Fibroblast of lung (primary cell): Measurements from ENCODE around the gene FZD4. TPM values are rescaled to one million over a fixed set of nuclear protein-coding genes. Genes with fewer than 3 reads are reported as not detected.
A peak's percentile ranks its signal among the peaks of the same experiment; 100 is the strongest.

Source experiments
- DNase-seq, 2 donors: peaks; one replicate each; pipeline versions ENCODE4 v3.0.0 to v3.0.0-alpha.2; 2010; ENCODE audit warnings: low read depth in 2 of 2
- H2AFZ ChIP-seq: 2 replicates; pipeline ENCODE4 v1.5.1; 2012; ENCODE audit warnings: low read length, control low read depth, inconsistent platforms
- H3K27ac ChIP-seq: 2 replicates; pipeline ENCODE4 v1.5.1; 2011; ENCODE audit warnings: low read length, control low read depth; ENCODE audit not compliant: insufficient read depth
- H3K27me3 ChIP-seq: 2 replicates; pipeline ENCODE4 v1.5.1; 2011; ENCODE audit warnings: mild to moderate bottlenecking, low read length; ENCODE audit not compliant: control insufficient read depth, insufficient read depth
- H3K36me3 ChIP-seq: 2 replicates; pipeline ENCODE4 v1.5.1; 2011; ENCODE audit warnings: low read length; ENCODE audit not compliant: control insufficient read depth, insufficient read depth
- H3K4me1 ChIP-seq: 2 replicates; pipeline ENCODE4 v1.5.1; 2011; ENCODE audit warnings: low read length; ENCODE audit not compliant: control insufficient read depth, insufficient read depth; ENCODE audit errors: extremely low read depth
- H3K4me2 ChIP-seq: 2 replicates; pipeline ENCODE4 v1.5.1; 2011; ENCODE audit warnings: low read length, control low read depth; ENCODE audit not compliant: insufficient read depth; ENCODE audit errors: extremely low read depth
- H3K4me3 ChIP-seq, 4 experiments: fragments of 200-600 bp in 1 of 4; sonication (generic) in 1 of 4; replicated peaks in 1 of 4; 2 replicates each; pipeline ENCODE4 v1.5.1; 2011 to 2016; ENCODE audit warnings: low read length in 4 of 4, low read depth in 3 of 4, mild to moderate bottlenecking in 3 of 4, control low read depth in 2 of 4, inconsistent platforms in 1 of 4, mixed read lengths in 1 of 4; ENCODE audit not compliant: insufficient read depth in 1 of 4; ENCODE audit errors: control extremely low read depth in 1 of 4
- H3K79me2 ChIP-seq: 2 replicates; pipeline ENCODE4 v1.5.1; 2012; ENCODE audit warnings: mild to moderate bottlenecking, low read length, inconsistent platforms; ENCODE audit not compliant: control insufficient read depth, insufficient read depth
- H3K9ac ChIP-seq: 2 replicates; pipeline ENCODE4 v1.5.1; 2011; ENCODE audit warnings: mild to moderate bottlenecking, low read length, control low read depth; ENCODE audit not compliant: insufficient read depth
- H3K9me3 ChIP-seq: 2 replicates; pipeline ENCODE4 v1.5.1; 2012; ENCODE audit warnings: low read depth, low read length; ENCODE audit not compliant: control insufficient read depth, insufficient read depth
- H4K20me1 ChIP-seq: 2 replicates; pipeline ENCODE4 v1.5.1; 2011; ENCODE audit warnings: low read length; ENCODE audit not compliant: control insufficient read depth, insufficient read depth; ENCODE audit errors: extremely low read depth
- EZH2 ChIP-seq: IDR thresholded peaks from 2 replicates; pipeline ENCODE4 v1.5.1; 2012; ENCODE audit warnings: low read length, control low read depth, mild to moderate bottlenecking; ENCODE audit errors: missing control alignments
- polyA plus RNA-seq, 2 donors: library from polyadenylated mRNA; depleted of rRNA in 1 of 2; stranded (reverse) in 1 of 2; unstranded in 1 of 2; fragments of >200 nt; gene quantifications; 2 replicates each; pipeline ENCODE4 v1.2.1, GENCODE V29; 2011 to 2012; ENCODE audit warnings: missing spikeins in 1 of 2
- total RNA-seq: library from RNA; depleted of rRNA; stranded (reverse); fragments of >200 nt; gene quantifications from 2 replicates; pipeline ENCODE4 v1.2.1, GENCODE V29; 2014
- TF ChIP-seq, protein P1 (sequence below), 2 donors: IDR thresholded peaks in 1 of 2; conservative IDR thresholded peaks in 1 of 2; 1 replicate in 1 of 2; 2 replicates in 1 of 2; pipeline ENCODE4 v1.5.1; 2011 to 2012; ENCODE audit warnings: low read length in 2 of 2, control low read depth in 1 of 2, inconsistent platforms in 1 of 2, low read depth in 1 of 2, mild to moderate bottlenecking in 1 of 2

FZD4 gene
- total and polyA plus RNA-seq, 2 donors (not counting 1 experiment from before 2014, with no cell fraction given): 15.7 to 17.8 TPM

DNA sequence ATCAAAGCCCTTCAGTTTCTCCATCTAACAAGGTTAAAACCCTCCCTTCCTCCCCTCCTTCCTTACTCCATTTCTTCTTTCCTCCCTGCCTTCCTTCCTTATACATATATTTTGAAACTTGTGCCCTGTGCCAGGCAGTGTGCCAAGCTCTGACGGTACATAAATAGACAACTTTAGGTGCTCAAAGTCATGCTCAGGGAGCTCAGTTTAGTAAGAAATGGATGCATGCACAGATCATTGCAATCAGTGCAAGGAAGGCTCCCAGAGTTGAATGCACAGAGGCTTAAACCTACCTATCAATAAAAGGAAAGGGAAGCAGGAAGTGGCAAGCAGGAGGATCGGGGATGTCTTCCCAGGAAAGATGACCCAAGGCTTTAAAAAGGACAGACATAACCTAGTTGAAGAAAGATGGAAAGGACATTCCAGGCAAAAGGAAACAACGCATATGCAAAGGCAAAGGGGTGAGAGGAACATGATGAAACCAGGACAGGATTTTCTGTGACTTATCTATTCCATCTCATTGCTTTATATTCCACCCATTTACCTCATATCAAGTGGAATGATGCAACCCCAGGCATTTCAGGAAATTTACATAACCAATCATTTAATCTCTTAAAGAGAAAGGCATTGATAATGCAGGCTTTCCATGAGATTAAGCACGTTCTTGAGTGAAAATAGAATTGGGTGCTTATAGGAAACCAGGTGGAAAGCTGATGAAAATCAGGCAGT is 13.2 kb downstream of the FZD4 start:
- Histone ChIP-seq H3K4me2 (no peak overlapping the region), H3K36me3 (no peaks in the 10 kb centered on the region), H3K27ac (no peak overlapping the region), H4K20me1 (no peaks in the 10 kb centered on the region), H3K4me1 (peaks cover 3% of the 10 kb centered on the region), H3K9me3 (no peaks in the 10 kb centered on the region), H3K27me3 (no peaks in the 10 kb centered on the region), H2AFZ (no peak overlapping the region), H3K79me2 (no peaks in the 10 kb centered on the region), H3K4me3 (peak overlapping the region in 1 of 4 experiments; percentile 17), H3K9ac (no peak overlapping the region)
- DNase-seq: no peak
- TF ChIP-seq, protein P1, sequence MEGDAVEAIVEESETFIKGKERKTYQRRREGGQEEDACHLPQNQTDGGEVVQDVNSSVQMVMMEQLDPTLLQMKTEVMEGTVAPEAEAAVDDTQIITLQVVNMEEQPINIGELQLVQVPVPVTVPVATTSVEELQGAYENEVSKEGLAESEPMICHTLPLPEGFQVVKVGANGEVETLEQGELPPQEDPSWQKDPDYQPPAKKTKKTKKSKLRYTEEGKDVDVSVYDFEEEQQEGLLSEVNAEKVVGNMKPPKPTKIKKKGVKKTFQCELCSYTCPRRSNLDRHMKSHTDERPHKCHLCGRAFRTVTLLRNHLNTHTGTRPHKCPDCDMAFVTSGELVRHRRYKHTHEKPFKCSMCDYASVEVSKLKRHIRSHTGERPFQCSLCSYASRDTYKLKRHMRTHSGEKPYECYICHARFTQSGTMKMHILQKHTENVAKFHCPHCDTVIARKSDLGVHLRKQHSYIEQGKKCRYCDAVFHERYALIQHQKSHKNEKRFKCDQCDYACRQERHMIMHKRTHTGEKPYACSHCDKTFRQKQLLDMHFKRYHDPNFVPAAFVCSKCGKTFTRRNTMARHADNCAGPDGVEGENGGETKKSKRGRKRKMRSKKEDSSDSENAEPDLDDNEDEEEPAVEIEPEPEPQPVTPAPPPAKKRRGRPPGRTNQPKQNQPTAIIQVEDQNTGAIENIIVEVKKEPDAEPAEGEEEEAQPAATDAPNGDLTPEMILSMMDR (conservative IDR thresholded peaks at IDR 0.05 in 1 of 2, IDR thresholded peaks at IDR 0.05 in 1 of 2; ENCODE audit: low read depth in 1 of 2, low read length in 2 of 2): no peak
- TF ChIP-seq EZH2: no peak

DNA sequence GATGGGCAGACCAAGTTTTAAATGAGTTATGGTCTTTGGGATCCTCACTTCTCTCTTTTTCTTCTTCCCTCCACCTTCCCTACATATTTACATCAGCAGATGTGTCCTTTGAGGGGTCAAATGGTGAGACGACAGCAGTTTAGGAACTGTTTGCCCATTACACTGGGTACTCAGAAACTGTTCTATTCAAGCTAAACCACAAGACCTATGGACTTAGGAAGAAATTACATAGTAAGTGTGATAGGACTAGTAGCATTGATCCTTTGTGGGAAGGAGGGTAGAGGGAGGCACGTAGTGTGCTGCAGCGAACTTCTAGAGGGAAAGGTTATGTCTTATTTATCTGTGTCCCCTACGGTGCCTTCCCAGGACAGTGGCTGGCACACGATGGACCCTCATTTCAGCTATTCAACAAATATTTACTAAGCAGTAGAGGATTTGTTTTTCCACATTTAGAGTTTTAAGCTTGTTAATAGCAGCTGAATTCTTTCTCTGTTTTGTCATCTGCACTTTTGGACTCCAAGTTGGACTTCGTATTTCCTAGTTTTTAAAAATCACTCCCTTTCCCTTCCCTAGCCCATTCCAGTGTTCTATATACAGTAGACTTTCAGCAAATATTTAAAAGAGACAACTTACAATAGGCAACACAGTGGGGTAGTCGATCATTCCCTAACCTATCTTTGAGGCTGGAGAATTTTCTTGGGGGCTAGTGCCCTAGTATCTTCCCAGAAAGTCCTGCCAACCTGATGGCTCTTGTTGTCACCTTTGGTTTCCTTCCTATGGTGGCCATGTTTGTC is 13.9 kb downstream of the FZD4 start:
- H3K4me2 ChIP-seq: peak overlapping the region; percentile 80
- DNase-seq: no peak
- H4K20me1 ChIP-seq: no peaks in the 10 kb centered on the region
- no peaks in the 10 kb centered on the region for H3K36me3 ChIP-seq
- H3K4me3 ChIP-seq: peak overlapping the region in 1 of 4 experiments; percentile 17
- no peaks in the 10 kb centered on the region for H3K9me3 ChIP-seq
- peaks cover 3% of the 10 kb centered on the region for H3K4me1 ChIP-seq
- no peak overlapping the region for H3K9ac ChIP-seq
- no peak overlapping the region for H2AFZ ChIP-seq
- no peaks in the 10 kb centered on the region for H3K27me3 ChIP-seq
- no peak overlapping the region for H3K27ac ChIP-seq
- H3K79me2 ChIP-seq: no peaks in the 10 kb centered on the region
- no peak for TF ChIP-seq EZH2
- TF ChIP-seq, protein P1 (conservative IDR thresholded peaks at IDR 0.05 in 1 of 2, IDR thresholded peaks at IDR 0.05 in 1 of 2; ENCODE audit: low read depth in 1 of 2, low read length in 2 of 2): no peak

DNA sequence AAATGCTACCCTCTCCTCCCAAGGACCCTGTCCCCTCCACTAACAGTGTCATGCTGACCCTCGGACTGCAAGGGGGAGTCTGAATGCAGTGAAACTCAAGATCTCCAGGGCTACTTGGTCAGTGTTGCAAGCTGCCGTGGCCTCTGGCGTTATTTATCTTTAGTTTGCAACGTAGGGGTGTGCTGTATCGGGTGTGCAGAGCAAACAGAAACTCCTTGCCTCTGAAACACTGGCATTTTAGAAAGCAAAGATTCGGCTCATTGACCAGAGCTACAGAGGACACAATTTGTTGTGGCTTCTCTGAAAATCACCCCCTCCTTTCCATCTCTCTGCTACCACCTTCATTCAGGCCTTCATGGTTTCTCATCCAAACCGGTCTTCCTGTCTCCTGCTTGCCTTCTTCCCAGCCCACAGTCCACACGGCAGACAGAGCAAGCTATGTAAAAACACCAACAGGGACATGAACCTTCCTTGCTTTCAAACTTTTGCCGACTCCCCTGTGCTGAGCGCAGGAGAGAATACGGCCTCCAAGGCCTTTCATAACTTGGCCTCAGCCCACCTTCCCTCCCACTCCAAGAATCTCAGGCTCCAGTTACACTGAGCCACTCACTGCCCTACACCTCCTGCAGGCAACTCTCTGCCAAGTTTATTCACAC is 14.9 kb downstream of the FZD4 start:
- Histone ChIP-seq H3K27ac (peak overlapping the region; percentile 36), H3K4me1 (peaks cover 3% of the 10 kb centered on the region), H4K20me1 (no peaks in the 10 kb centered on the region), H3K9ac (no peak overlapping the region), H2AFZ (peak overlapping the region; percentile 69), H3K4me2 (peak overlapping the region; percentile 80), H3K4me3 (peak overlapping the region; percentile 1 to 44 (median 12)), H3K79me2 (no peaks in the 10 kb centered on the region), H3K9me3 (no peaks in the 10 kb centered on the region), H3K36me3 (no peaks in the 10 kb centered on the region), H3K27me3 (no peaks in the 10 kb centered on the region)
- peak; percentile 74 to 89 for DNase-seq
- TF ChIP-seq, protein P1 (conservative IDR thresholded peaks at IDR 0.05 in 1 of 2, IDR thresholded peaks at IDR 0.05 in 1 of 2; ENCODE audit: low read depth in 1 of 2, low read length in 2 of 2): peak in 1 of 2 donors; percentile 10
- TF ChIP-seq EZH2: no peak
